Lung (tissue), 12 donors: ENCODE measurements around the gene TMEM87A. TPM values are rescaled to one million over a fixed set of nuclear protein-coding genes. Genes with fewer than 3 reads are reported as not detected.

ENCODE experiments used
- ATAC-seq: fragments of 200-7000 bp; cut with Tn5 transposase; one replicate; pipeline ENCODE4 v1.9.1; 2020; ENCODE audit warnings: moderate number of reproducible peaks; ENCODE audit not compliant: insufficient read depth, low FRiP score
- DNase-seq, 3 donors: peaks; one replicate each; pipeline ENCODE4 v3.0.0-alpha.2; 2013 to 2017
- H3K27ac ChIP-seq, 2 donors: one replicate each; pipeline ENCODE4 v1.5.1; 2013; ENCODE audit warnings: mild to moderate bottlenecking in 2 of 2, moderate library complexity in 2 of 2, control low read depth in 1 of 2, inconsistent platforms in 1 of 2, low read depth in 1 of 2, low read length in 1 of 2
- H3K27me3 ChIP-seq, 3 donors: one replicate each; pipeline ENCODE4 v1.5.1; 2013; ENCODE audit warnings: low read length in 2 of 3; ENCODE audit not compliant: control insufficient read depth in 3 of 3, insufficient read depth in 3 of 3
- H3K36me3 ChIP-seq, 4 donors: one replicate each; pipeline ENCODE4 v1.5.1; 2013; ENCODE audit warnings: low read length in 4 of 4, mild to moderate bottlenecking in 1 of 4, moderate library complexity in 1 of 4; ENCODE audit not compliant: control insufficient read depth in 4 of 4, insufficient read depth in 4 of 4
- H3K4me1 ChIP-seq, 5 donors: one replicate each; pipeline ENCODE4 v1.5.1; 2013; ENCODE audit warnings: low read length in 5 of 5, mild to moderate bottlenecking in 2 of 5, moderate library complexity in 1 of 5; ENCODE audit not compliant: control insufficient read depth in 5 of 5, insufficient read depth in 5 of 5
- H3K4me3 ChIP-seq: one replicate; pipeline ENCODE4 v1.5.1; 2013; ENCODE audit warnings: mild to moderate bottlenecking, control low read depth, moderate library complexity
- H3K9ac ChIP-seq, 2 donors: one replicate each; pipeline ENCODE4 v1.5.1; 2013; ENCODE audit warnings: low read length in 2 of 2, control low read depth in 1 of 2; ENCODE audit not compliant: insufficient read depth in 1 of 2
- H3K9me3 ChIP-seq, 4 donors: one replicate each; pipeline ENCODE4 v1.5.1; 2013; ENCODE audit warnings: low read length in 3 of 4, mild to moderate bottlenecking in 1 of 4, moderate library complexity in 1 of 4; ENCODE audit not compliant: control insufficient read depth in 4 of 4, insufficient read depth in 3 of 4
- CTCF ChIP-seq: IDR thresholded peaks from 2 replicates; pipeline ENCODE4 v1.5.1; 2012; ENCODE audit warnings: mild to moderate bottlenecking; ENCODE audit errors: control extremely low read depth, extremely low read depth
- WGBS, 2 donors: extraction: QIAGEN DNeasy Blood & Tissue Kit; methylation state at CpG; one replicate each; pipeline ENCODE4 v1.1.7; 2013; 5-methylcytosine and 5-hydroxymethylcytosine counted together
- polyA plus RNA-seq, 2 donors: library from polyadenylated mRNA; stranded (reverse); fragments of 200-250 nt; gene quantifications; one replicate each; pipeline ENCODE4 v1.2.1, GENCODE V29; 2013
- total RNA-seq, 2 donors: library from RNA; depleted of rRNA in 1 of 2; stranded (reverse); fragments of >200 nt in 1 of 2; gene quantifications; one replicate each; pipeline ENCODE4 v1.2.1, GENCODE V29; 2014 to 2021
- donor health status: control.
- donor health status: control.
- donor health status: Bipolar disorder and iron deficiency.
- donor health status: healthy.
- donor health status: DM: yes; HTN: yes; CAD: no.

Gene TMEM87A
- total and polyA plus RNA-seq, 4 donors, result 50.3 to 196 (median 86.9) TPM

- Histone ChIP-seq H3K27me3 (no peaks in the 10 kb centered on the region), H3K36me3 (peaks cover 15 to 30% (median 22%) of the 10 kb centered on the region in 4 donors), H3K4me3 (no peak overlapping the region), H3K9me3 (no peaks in the 10 kb centered on the region), H3K27ac (no peak overlapping the region), H3K4me1 (peaks cover 0 to 3% (median 0%) of the 10 kb centered on the region in 5 donors), H3K9ac (no peak overlapping the region)
- TF ChIP-seq CTCF, result no peak
- WGBS, 2 donors, result 91 to 95% methylated on average over 2 of the region's 2 CpGs
- ATAC-seq (no peak), DNase-seq (no peak)
Observed at GRCh38 chr15:42217568-42217967, 55.7 kb downstream of the TMEM87A start.

- H3K9ac ChIP-seq, result no peak overlapping the region
- H3K27ac ChIP-seq, result no peak overlapping the region
- H3K27me3 ChIP-seq, result no peaks in the 10 kb centered on the region
- H3K4me3 ChIP-seq, result no peak overlapping the region
- H3K9me3 ChIP-seq, result no peaks in the 10 kb centered on the region
- no peak for TF ChIP-seq CTCF
- WGBS, 2 donors, result 72 to 85% methylated on average over 4 of the region's 4 CpGs
- peaks cover 17 to 34% (median 21%) of the 10 kb centered on the region in 4 donors for H3K36me3 ChIP-seq
- DNase-seq, result peak in 1 of 3 donors; percentile 12
- H3K4me1 ChIP-seq, result peaks cover 0 to 3% (median 0%) of the 10 kb centered on the region in 5 donors
- no peak for ATAC-seq
Observed at GRCh38 chr15:42215913-42216829, 57.1 kb downstream of the TMEM87A start.

GRCh38 chr15:42214600-42214999, 58.6 kb downstream of the TMEM87A start:
- peaks cover 17 to 43% (median 24%) of the 10 kb centered on the region in 4 donors for H3K36me3 ChIP-seq
- TF ChIP-seq CTCF, result no peak
- no peaks in the 10 kb centered on the region for H3K9me3 ChIP-seq
- peaks cover 0 to 3% (median 0%) of the 10 kb centered on the region in 5 donors for H3K4me1 ChIP-seq
- no peak overlapping the region for H3K9ac ChIP-seq
- H3K27ac ChIP-seq, result no peak overlapping the region
- H3K4me3 ChIP-seq, result no peak overlapping the region
- no peaks in the 10 kb centered on the region for H3K27me3 ChIP-seq
- ATAC-seq (no peak), DNase-seq (no peak)
- 94 to 97% methylated on average over 1 of the region's 1 CpG for WGBS, 2 donors
